Measurements from ENCODE around the gene TMEM52B. TPM values are rescaled to one million over a fixed set of nuclear protein-coding genes. Genes with fewer than 3 reads are reported as not detected.

The TMEM52B gene
- 0.05 to 0.25 TPM (median 0.19 TPM) in 4 of 5 replicates, not detected in the other for total RNA-seq (2022; extraction: Qiagen RNA extraction)

GRCh38 chr12:10178821-10179220 is at the start of gene TMEM52B:
Gene TMEM52B (plus strand): TSS chr12:10179032. CDS start chr12:10179575, 543 bp downstream.

GRCh38 chr12:10130042-10130441 is 48.8 kb upstream of the TMEM52B start, which contains the start of gene CLEC7A:
Gene CLEC7A (minus strand): TSS chr12:10130199. CDS start chr12:10130082, 117 bp downstream.

GRCh38 chr12:10171973-10172728 is 6.7 kb upstream of the TMEM52B start, which contains the start of gene OLR1:
Gene OLR1 (minus strand): TSS chr12:10172132. CDS start chr12:10172077, 55 bp downstream.

GRCh38 chr12:10212739-10213131 is 33.9 kb downstream of the TMEM52B start, which contains the start of gene GABARAPL1:
Gene GABARAPL1 (plus strand): TSS chr12:10212877. CDS start chr12:10213130, 253 bp downstream.

Other genes starting within 250 kb of the TMEM52B start
- gene CLEC2A, start 246.7 kb upstream of the TMEM52B start, total RNA-seq (2022; extraction: Qiagen RNA extraction): not detected in 5 replicates
- gene CLEC12A, start 207.6 kb upstream of the TMEM52B start, total RNA-seq (2022; extraction: Qiagen RNA extraction): not detected in 5 replicates
- not detected in 5 replicates for gene CLEC1B, start 179.9 kb upstream of the TMEM52B start, total RNA-seq (2022; extraction: Qiagen RNA extraction)
- not detected in 5 replicates for gene CLEC12B, start 168.4 kb upstream of the TMEM52B start, total RNA-seq (2022; extraction: Qiagen RNA extraction)
- gene CLEC9A, start 148.3 kb upstream of the TMEM52B start, total RNA-seq (2022; extraction: Qiagen RNA extraction): not detected in 5 replicates
- gene CLEC1A, start 80.0 kb upstream of the TMEM52B start, total RNA-seq (2022; extraction: Qiagen RNA extraction): not detected in 5 replicates
- gene CLEC7A, start 48.8 kb upstream of the TMEM52B start, total RNA-seq (2022; extraction: Qiagen RNA extraction): not detected in 5 replicates
- 0.71 to 1.4 TPM (median 1.3 TPM) in 5 replicates for gene OLR1, start 6.9 kb upstream of the TMEM52B start, total RNA-seq (2022; extraction: Qiagen RNA extraction)
- 29.9 to 41.2 TPM (median 39.0 TPM) in 5 replicates for gene GABARAPL1, start 33.8 kb downstream of the TMEM52B start, total RNA-seq (2022; extraction: Qiagen RNA extraction)
- gene KLRD1, start 128.8 kb downstream of the TMEM52B start, total RNA-seq (2022; extraction: Qiagen RNA extraction): not detected in 5 replicates
- 0.18 TPM in 1 of 5 replicates, not detected in the others for gene KLRK1, start 211.0 kb downstream of the TMEM52B start, total RNA-seq (2022; extraction: Qiagen RNA extraction)
- not detected in 5 replicates for gene KLRC4, start 230.7 kb downstream of the TMEM52B start, total RNA-seq (2022; extraction: Qiagen RNA extraction)
- gene KLRC3, start 241.6 kb downstream of the TMEM52B start, total RNA-seq (2022; extraction: Qiagen RNA extraction): 0.10 to 0.24 TPM (median 0.22 TPM) in 3 of 5 replicates, not detected in the others